Brain microvascular endothelial cell (primary cell): ENCODE data around the gene NRXN3.

Experiments
- DNase-seq: peaks from one replicate; pipeline ENCODE4 v3.0.0-alpha.2; 2020
- H3K27ac ChIP-seq: fragments of 250-450 bp; sonication (Bioruptor Pico); 2 replicates; pipeline ENCODE4 v1.5.1; 2020; ENCODE audit warnings: mild to moderate bottlenecking, moderate library complexity
- H3K27me3 ChIP-seq: fragments of 250-450 bp; sonication (Bioruptor Pico); replicated peaks from 2 replicates; pipeline ENCODE4 v1.5.1; 2020; ENCODE audit warnings: mild to moderate bottlenecking
- H3K36me3 ChIP-seq: fragments of 250-450 bp; sonication (Bioruptor Pico); replicated peaks from 2 replicates; pipeline ENCODE4 v1.5.1; 2020; ENCODE audit warnings: mild to moderate bottlenecking
- H3K4me3 ChIP-seq: 2 replicates; pipeline ENCODE4 v1.5.1; 2011; ENCODE audit warnings: low read depth, mild to moderate bottlenecking, control low read depth, low read length, moderate library complexity
- in situ Hi-C: cut with HindIII; loops from 2 replicates; pipeline ENCODE4 v1.10.0; 2017; ENCODE audit warnings: low sequenced_read_pairs, low pct_ligation_motif_present
- TF ChIP-seq, protein P1 (sequence below): IDR thresholded peaks from 2 replicates; pipeline ENCODE4 v1.5.1; 2011; ENCODE audit warnings: low read depth, mild to moderate bottlenecking, moderate library complexity, low read length, control low read depth, inconsistent platforms; ENCODE audit errors: missing control alignments

The NRXN3 gene

DNA sequence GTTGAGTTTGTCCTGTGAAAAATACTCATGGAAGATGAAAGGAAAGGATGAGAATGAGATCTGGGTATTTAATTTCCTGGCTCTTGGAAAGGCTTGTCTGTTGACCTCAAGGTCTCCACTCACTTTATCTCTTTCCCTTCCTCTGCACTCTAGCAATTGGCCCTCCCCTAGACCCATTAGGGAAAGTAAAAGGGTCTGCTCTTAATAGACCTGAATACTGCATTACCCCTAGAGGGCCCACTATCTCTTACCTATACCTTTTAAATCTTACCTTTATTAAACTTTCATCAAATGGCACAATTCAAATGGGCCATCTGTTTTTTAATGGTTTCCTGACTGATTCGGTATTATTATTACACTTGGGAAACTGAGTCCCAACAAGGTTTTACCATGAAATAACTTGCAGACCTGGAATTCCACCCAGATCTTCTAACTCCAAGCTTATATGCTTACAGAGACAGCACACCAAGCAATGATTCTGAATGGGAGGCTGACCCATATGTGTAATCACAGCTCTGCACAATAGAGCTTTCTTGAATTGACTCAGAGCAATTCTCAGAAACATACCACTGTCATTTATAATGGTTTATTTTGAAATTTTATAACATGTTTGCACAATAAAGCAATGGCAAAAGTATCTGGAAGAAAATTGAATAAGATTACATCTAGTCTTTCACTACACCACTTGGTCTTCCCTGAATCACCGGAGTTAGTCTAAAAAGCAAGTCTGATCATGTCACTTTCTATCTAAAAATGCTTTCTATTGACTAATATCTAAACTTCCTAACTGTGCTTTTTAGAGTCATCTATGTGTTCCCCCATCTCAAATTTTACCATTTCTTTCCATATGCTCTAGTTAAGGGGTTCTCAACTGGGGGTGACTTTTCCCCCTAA, 618.5 kb downstream of the NRXN3 start:
- in situ Hi-C loops = no loop called here
- TF ChIP-seq, protein P1, sequence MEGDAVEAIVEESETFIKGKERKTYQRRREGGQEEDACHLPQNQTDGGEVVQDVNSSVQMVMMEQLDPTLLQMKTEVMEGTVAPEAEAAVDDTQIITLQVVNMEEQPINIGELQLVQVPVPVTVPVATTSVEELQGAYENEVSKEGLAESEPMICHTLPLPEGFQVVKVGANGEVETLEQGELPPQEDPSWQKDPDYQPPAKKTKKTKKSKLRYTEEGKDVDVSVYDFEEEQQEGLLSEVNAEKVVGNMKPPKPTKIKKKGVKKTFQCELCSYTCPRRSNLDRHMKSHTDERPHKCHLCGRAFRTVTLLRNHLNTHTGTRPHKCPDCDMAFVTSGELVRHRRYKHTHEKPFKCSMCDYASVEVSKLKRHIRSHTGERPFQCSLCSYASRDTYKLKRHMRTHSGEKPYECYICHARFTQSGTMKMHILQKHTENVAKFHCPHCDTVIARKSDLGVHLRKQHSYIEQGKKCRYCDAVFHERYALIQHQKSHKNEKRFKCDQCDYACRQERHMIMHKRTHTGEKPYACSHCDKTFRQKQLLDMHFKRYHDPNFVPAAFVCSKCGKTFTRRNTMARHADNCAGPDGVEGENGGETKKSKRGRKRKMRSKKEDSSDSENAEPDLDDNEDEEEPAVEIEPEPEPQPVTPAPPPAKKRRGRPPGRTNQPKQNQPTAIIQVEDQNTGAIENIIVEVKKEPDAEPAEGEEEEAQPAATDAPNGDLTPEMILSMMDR = no peak
- H3K27ac ChIP-seq = no peak overlapping the region
- no peaks in the 10 kb centered on the region for H3K36me3 ChIP-seq
- H3K4me3 ChIP-seq = no peak overlapping the region
- DNase-seq = no peak
- no peaks in the 10 kb centered on the region for H3K27me3 ChIP-seq

DNA sequence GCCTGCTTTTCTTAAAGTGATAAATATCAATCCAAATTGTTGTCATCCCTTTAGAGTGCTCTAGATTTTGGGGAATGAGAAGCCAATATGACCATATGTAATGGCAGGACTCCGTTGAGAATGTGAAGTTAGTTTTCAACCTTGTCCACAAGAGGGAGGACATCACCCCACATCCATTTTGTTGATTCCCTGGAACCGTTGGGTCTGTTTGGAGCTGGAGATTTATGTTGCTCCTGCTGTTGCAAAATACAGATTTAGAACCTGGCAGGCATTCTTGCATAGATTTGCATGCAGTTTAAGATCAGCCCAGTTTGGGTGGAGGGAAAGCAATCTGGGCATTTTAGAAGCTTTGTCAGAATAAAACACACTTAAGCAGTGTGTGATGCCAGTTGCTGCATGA, 620.1 kb downstream of the NRXN3 start:
- H3K4me3 ChIP-seq = no peak overlapping the region
- no peak overlapping the region for H3K27ac ChIP-seq
- no peaks in the 10 kb centered on the region for H3K27me3 ChIP-seq
- DNase-seq = no peak
- in situ Hi-C loops = no loop called here
- TF ChIP-seq, protein P1 = no peak
- H3K36me3 ChIP-seq = no peaks in the 10 kb centered on the region

DNA sequence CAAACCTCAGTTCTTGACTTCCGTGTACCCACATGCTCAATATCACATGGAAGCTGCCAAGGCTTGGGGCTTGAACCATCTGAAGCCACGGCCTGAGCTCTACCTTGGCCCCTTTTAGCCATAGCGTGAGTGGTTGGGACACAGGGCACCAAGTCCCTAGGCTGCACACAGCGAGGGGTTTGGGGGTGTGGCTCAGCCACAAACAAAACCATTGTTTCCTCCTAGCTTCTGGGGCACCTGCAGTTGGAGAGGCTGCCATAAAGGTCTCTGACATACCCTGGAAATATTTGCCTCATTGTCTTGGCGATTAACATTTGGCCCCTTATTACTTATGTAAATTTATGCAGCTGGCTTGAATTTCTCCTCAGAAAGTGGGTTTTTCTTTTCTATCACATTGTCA, 628.6 kb downstream of the NRXN3 start:
- no peak for DNase-seq
- H3K4me3 ChIP-seq = no peak overlapping the region
- no peak overlapping the region for H3K27ac ChIP-seq
- H3K36me3 ChIP-seq = no peaks in the 10 kb centered on the region
- no peaks in the 10 kb centered on the region for H3K27me3 ChIP-seq
- in situ Hi-C loops = no loop called here
- TF ChIP-seq, protein P1 = no peak

DNA sequence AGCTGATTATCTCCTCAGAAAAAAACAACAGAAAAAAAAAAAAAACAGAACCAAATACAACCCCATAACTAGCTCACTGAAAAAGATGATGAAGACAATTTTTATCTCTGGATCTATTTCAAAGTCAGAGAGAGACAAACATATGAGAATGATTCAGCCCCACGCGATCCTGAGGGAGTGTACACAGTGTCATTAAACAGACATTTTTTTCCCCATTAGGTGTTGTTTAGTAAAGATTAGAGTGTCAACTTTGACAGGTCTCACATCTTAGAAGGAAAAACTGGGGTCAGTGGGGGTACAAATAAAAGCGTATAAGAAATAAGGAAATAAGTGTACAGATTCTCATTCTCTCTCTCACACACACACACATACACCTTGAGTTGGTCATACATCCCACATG, 635.4 kb downstream of the NRXN3 start:
- in situ Hi-C loops = no loop called here
- Histone ChIP-seq H3K27me3 (no peaks in the 10 kb centered on the region), H3K27ac (no peak overlapping the region), H3K4me3 (no peak overlapping the region), H3K36me3 (no peaks in the 10 kb centered on the region)
- no peak for DNase-seq
- TF ChIP-seq, protein P1 = no peak

DNA sequence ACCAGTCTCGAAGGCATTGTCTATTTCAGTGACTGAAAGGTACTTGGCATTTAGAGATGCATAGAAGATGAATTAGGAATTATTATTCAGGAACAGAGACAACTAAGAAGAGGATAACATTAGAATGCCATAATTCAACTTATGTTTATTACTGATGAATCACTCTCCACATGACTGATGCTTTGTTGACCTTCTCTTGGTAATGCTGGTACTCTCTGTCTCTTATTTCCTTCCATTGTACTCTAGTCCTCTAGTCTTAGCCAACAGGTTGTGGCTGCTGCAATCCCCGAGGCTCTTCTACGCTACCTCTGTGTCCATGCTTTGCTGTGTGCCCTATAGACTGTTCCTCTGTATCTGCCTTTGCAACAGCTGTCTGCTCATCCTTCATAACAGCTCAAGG, 652.9 kb downstream of the NRXN3 start:
- Histone ChIP-seq H3K27ac (no peak overlapping the region), H3K27me3 (no peaks in the 10 kb centered on the region), H3K4me3 (no peak overlapping the region), H3K36me3 (no peaks in the 10 kb centered on the region)
- no peak for DNase-seq
- in situ Hi-C loops = no loop called here
- TF ChIP-seq, protein P1 = no peak

DNA sequence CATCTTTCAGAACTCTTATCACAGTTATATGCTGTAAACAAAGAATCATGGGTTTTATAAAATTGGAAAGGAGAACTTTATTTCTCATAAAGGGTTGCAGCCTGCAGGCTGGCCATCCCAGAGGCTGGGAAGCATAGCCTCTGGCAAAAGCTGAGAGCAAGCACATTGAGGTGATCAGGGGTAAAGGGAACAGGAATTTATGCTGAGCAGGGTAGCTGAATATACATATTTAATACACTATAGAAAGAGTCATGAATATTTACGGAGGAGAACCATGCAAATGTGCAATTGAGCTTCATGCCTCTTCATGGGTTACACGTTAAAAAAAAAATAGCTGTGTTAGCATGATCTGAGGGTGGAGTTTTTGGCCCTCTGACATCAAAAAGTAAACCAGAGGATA, 653.3 kb downstream of the NRXN3 start:
- in situ Hi-C loops = no loop called here
- no peak overlapping the region for H3K4me3 ChIP-seq
- TF ChIP-seq, protein P1 = no peak
- no peaks in the 10 kb centered on the region for H3K27me3 ChIP-seq
- no peak overlapping the region for H3K27ac ChIP-seq
- DNase-seq = no peak
- no peaks in the 10 kb centered on the region for H3K36me3 ChIP-seq
